ENCODE data around the gene CLDN1.

DNA sequence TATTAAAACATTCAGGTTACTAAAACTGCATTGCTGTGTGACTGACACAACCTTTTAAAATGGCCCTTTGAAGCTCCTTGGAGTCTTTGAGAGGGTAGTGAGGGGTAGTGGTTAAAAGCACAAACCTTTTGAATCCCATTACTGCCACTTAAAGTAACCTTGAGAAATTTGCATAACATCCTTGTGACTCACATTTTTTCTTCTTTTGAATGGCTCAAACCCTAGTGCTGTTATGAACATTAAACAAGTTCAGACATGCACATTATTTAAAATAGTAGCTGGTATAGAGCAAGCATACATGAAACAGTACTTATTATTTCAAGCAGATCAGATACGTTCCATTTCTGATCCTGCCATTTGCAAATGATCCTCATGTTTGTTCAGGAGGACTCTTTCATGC lies 3.7 kb upstream of the CLDN1 start:
- TF ChIP-seq, protein P1, sequence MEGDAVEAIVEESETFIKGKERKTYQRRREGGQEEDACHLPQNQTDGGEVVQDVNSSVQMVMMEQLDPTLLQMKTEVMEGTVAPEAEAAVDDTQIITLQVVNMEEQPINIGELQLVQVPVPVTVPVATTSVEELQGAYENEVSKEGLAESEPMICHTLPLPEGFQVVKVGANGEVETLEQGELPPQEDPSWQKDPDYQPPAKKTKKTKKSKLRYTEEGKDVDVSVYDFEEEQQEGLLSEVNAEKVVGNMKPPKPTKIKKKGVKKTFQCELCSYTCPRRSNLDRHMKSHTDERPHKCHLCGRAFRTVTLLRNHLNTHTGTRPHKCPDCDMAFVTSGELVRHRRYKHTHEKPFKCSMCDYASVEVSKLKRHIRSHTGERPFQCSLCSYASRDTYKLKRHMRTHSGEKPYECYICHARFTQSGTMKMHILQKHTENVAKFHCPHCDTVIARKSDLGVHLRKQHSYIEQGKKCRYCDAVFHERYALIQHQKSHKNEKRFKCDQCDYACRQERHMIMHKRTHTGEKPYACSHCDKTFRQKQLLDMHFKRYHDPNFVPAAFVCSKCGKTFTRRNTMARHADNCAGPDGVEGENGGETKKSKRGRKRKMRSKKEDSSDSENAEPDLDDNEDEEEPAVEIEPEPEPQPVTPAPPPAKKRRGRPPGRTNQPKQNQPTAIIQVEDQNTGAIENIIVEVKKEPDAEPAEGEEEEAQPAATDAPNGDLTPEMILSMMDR (IDR thresholded peaks at IDR 0.05), result no peak
- TF ChIP-seq POLR2A (IDR thresholded peaks at IDR 0.05), result no peak

All from right lobe of liver (tissue), 4 donors.